Lower lobe of right lung (tissue), 2 donors: ENCODE measurements around the gene CANX. TPM values are rescaled to one million over a fixed set of nuclear protein-coding genes. Genes with fewer than 3 reads are reported as not detected.
"Not testable (repeated sequence)": the region's sequence is repeated elsewhere in the genome, so short reads cannot be mapped to it uniquely, and the experiment has no call there.

Source experiments
- ATAC-seq, 2 donors: fragments of 200-7000 bp; cut with Tn5 transposase; one replicate each; pipeline ENCODE4 v1.9.1; 2020 to 2022; ENCODE audit warnings: mild to moderate bottlenecking in 2 of 2, moderate library complexity in 2 of 2
- DNase-seq: peaks from one replicate; pipeline ENCODE4 v3.0.0-alpha.2; 2020
- H3K27ac ChIP-seq: fragments of 200-600 bp; one replicate; pipeline ENCODE4 v1.8.0; 2022
- H3K27me3 ChIP-seq: fragments of 200-600 bp; one replicate; pipeline ENCODE4 v1.8.0; 2022; ENCODE audit warnings: low read depth
- H3K36me3 ChIP-seq: fragments of 200-600 bp; one replicate; pipeline ENCODE4 v1.8.0; 2022; ENCODE audit warnings: mild to moderate bottlenecking
- H3K4me1 ChIP-seq: fragments of 200-600 bp; one replicate; pipeline ENCODE4 v1.8.0; 2022
- H3K4me3 ChIP-seq: fragments of 200-600 bp; one replicate; pipeline ENCODE4 v1.8.0; 2022; ENCODE audit warnings: mild to moderate bottlenecking
- H3K9me3 ChIP-seq: fragments of 200-600 bp; one replicate; pipeline ENCODE4 v1.8.0; 2022
- intact Hi-C: fragments of 100-400 bp; cut with DNase I; formaldehyde crosslinking; loops from one replicate; pipeline ENCODE4 v1.11.0; 2022
- total RNA-seq: library from RNA; stranded (reverse); fragmentation: NEBNext Ultra II Directional; extraction: Animal tissue kit (Norgen Biotek cat#: 25700); gene quantifications from one replicate; pipeline ENCODE4 v1.2.1, GENCODE V29; 2021
- TF ChIP-seq, protein P1 (sequence below): fragments of 200-600 bp; IDR thresholded peaks from one replicate; pipeline ENCODE4 v1.8.0; 2022; ENCODE audit warnings: antibody characterized with exemption, mild to moderate bottlenecking
- donor health status: DM: no; HTN: yes; CAD: no; lungs with severe emphysema.

CANX gene
- total RNA-seq, 1 donor from 2014 or later, result 603 TPM

DNA sequence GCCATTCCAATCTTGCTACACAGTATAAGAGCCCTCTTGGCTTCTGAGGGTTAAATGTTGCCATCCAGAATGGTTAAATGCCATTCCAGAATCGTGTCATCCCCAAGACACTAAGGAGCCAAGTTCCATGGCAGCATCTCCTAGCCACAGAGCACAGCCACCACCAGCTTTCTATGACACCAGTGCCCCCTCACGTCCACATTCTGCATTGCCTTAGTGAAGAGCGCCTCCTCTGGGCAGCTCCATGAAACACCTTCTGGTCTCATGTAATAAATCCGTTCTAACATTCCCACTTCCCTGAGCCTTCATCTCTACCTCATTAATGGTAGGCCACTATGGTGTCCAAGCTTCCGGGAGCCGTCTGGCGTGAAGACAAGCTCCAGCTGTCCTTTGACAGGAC, 30.4 kb upstream of the CANX start:
- H3K4me3 ChIP-seq, result no peak overlapping the region
- peaks cover 24% of the 10 kb centered on the region for H3K36me3 ChIP-seq
- H3K27me3 ChIP-seq, result no peaks in the 10 kb centered on the region
- no peaks in the 10 kb centered on the region for H3K9me3 ChIP-seq
- H3K4me1 ChIP-seq, result no peaks in the 10 kb centered on the region
- DNase-seq, result no peak
- H3K27ac ChIP-seq, result no peak overlapping the region
- peak; percentile 72 to 83 for ATAC-seq
- intact Hi-C loops, result no loop called here
- TF ChIP-seq, protein P1, sequence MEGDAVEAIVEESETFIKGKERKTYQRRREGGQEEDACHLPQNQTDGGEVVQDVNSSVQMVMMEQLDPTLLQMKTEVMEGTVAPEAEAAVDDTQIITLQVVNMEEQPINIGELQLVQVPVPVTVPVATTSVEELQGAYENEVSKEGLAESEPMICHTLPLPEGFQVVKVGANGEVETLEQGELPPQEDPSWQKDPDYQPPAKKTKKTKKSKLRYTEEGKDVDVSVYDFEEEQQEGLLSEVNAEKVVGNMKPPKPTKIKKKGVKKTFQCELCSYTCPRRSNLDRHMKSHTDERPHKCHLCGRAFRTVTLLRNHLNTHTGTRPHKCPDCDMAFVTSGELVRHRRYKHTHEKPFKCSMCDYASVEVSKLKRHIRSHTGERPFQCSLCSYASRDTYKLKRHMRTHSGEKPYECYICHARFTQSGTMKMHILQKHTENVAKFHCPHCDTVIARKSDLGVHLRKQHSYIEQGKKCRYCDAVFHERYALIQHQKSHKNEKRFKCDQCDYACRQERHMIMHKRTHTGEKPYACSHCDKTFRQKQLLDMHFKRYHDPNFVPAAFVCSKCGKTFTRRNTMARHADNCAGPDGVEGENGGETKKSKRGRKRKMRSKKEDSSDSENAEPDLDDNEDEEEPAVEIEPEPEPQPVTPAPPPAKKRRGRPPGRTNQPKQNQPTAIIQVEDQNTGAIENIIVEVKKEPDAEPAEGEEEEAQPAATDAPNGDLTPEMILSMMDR, result peak; percentile 60

DNA sequence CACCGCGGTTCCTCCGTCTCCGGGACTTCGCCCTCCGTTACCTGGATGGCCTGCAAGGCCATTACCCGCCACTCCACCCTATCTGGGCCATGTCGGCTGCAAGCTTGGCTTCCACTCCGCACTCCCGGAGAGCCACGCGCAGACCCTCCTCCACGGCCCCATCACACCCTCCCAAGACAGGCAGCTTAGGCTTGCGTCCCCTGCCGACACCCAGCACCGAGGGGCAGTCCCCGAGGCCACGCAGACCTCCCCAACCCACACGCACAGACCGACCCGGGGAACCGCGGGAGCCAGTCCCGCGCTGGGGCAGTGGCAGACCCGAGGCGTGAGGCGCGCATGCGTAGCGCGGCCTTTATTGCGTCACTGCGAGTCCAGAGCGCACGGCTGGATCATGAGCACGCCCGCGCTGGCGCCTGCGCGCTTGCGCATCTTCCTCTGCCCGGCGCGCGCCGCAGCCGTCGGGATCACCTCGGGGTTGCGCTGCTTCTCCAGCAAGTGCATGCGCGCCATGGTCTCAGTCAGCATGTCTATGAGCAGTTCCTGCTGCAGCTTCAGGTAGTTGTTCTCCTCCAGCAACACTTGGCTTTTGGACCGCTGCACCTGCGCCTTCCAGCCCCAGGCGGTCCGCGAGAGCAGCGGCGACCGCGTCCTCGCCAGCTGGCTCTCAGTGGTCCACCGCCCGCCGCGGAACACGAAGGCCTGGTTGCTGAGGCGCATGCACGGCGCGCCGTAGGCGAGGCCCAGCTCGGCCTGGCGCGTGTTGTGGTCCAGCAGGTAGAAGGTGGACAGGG, 20.3 kb upstream of the CANX start:
- intact Hi-C loops, result no loop called here
- TF ChIP-seq, protein P1, result no peak
- Histone ChIP-seq H3K4me1 (peaks cover 20% of the 10 kb centered on the region), H3K9me3 (no peaks in the 10 kb centered on the region), H3K27me3 (no peaks in the 10 kb centered on the region), H3K36me3 (no peaks in the 10 kb centered on the region), H3K4me3 (peak overlapping the region; percentile 82), H3K27ac (peak overlapping the region; percentile 91)
- peak; percentile 97 to 99 for ATAC-seq
- peak; percentile 98 for DNase-seq

DNA sequence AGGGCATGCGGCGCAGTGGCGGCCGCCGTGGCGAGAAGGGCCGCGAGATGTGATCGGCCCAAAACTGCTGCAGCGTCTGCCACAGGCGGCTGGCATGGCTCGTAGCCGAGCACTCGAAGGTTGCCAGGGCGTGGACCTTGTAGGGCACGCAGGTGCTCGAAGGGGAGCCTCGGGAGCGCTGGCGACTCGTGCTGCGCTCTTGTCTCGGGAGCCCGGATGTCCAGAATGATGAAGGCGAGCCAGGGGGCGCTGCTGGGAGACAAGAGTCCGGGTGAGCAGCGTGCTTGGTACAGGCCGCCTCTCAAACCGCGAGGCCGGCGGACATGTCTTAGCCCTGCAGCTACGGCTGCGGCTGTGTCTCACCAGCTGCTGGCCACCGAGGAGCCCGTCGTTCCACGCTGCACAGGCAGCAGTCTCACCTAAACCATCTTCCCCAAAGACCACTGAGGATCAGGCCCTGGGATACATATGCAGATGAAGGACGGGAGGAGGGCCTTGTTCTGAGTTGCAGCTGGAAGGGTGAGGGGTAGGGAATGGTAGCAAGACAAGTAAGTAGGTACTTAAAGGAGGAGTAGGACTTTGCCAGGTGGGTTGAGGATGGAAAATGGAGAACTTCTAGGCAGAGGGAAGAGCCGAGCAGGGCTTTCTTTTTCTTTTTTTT, 19.6 kb upstream of the CANX start:
- peak; percentile 89 for DNase-seq
- no peaks in the 10 kb centered on the region for H3K27me3 ChIP-seq
- H3K9me3 ChIP-seq, result no peaks in the 10 kb centered on the region
- ATAC-seq, result peak; percentile 78 to 80
- peak overlapping the region; percentile 91 for H3K27ac ChIP-seq
- intact Hi-C loops, result no loop called here
- no peaks in the 10 kb centered on the region for H3K36me3 ChIP-seq
- peak overlapping the region; percentile 82 for H3K4me3 ChIP-seq
- peaks cover 20% of the 10 kb centered on the region for H3K4me1 ChIP-seq
- TF ChIP-seq, protein P1, result peak; percentile 48

DNA sequence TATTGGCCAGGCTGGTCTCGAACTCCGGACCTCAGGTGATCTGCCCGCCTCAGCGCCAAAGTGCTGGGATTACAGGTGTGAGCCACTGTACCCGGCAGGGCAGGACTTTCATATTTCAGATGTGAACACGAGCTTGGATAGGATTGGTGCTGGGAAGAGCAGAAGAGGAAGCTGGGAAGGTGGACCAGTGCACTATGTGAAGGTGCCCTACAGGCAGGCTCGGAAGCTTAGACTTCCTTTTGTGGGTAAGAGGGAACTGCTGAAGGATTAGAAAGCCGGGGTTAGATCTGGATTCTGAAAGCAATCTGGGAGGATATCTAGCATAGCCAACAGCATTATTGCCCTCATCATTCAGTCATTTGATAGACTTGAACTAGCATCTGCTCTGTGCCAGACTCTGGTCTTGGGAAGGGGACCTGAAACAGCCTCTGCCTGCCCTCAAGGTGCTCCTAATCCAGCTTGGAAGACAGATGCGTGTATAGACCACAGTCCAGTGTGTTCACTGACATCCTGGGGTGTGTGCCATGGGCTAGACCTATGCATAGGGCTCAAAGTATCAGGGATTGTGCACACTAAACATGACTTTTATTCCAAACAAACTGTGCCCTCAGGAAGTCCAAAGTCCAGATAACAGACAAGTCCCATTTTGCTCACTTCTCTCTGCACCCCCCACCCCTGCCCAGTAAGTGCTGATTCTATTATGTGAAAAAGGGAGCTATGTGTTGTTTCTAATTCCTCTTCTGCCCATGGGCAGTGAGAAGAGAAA, 18.6 kb upstream of the CANX start:
- ATAC-seq (no peak), DNase-seq (no peak)
- intact Hi-C loops, result no loop called here
- Histone ChIP-seq H3K27ac (no peak overlapping the region), H3K4me1 (peaks cover 20% of the 10 kb centered on the region), H3K4me3 (no peak overlapping the region), H3K9me3 (no peaks in the 10 kb centered on the region), H3K27me3 (no peaks in the 10 kb centered on the region), H3K36me3 (no peaks in the 10 kb centered on the region)
- TF ChIP-seq, protein P1, result no peak

DNA sequence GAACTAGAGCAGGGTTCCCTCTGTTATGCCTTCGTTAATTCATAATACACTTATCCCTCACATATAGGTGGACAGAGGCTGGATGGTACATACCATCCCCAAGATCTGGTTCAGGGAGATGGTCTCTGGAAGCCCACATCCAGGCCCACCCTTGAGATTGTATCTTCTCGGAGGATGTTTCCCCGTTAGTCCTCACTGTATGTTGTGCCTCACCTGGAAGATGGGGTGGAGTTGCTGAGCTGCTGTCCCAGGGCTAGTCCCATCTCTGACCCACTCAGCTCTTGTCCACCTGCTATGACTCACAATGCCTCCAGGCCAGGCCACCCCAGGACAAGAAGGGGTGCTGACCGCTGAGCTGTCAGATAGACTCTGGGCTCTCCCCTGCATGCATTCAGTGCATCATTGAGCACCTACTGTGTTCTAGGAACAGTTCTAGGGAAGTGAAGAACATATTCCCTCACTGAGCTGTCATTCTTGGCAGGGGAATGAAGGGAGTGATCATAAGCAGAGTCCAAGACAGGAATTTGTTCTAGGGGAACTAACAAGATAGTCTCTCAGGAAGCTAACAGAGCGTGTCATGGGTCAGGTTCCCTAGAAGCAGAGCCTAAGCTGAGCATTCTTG, 17.9 kb upstream of the CANX start, which contains the start of gene CBY3:
Gene CBY3, minus strand, starts transcription at position 255 of the 622 bp plus-strand sequence. Its CDS starts 116 bp downstream, at position 139.
- Histone ChIP-seq H3K4me3 (no peak within 1 kb of the TSS), H3K4me1 (peaks cover 20% of the 10 kb centered on the region), H3K27me3 (no peaks in the 10 kb centered on the region), H3K36me3 (no peaks in the 10 kb centered on the region), H3K9me3 (no peaks in the 10 kb centered on the region), H3K27ac (no peak within 1 kb of the TSS)
- ATAC-seq (no peak), DNase-seq (no peak)
- TF ChIP-seq, protein P1, result no peak
- intact Hi-C loops, result no loop called here

DNA sequence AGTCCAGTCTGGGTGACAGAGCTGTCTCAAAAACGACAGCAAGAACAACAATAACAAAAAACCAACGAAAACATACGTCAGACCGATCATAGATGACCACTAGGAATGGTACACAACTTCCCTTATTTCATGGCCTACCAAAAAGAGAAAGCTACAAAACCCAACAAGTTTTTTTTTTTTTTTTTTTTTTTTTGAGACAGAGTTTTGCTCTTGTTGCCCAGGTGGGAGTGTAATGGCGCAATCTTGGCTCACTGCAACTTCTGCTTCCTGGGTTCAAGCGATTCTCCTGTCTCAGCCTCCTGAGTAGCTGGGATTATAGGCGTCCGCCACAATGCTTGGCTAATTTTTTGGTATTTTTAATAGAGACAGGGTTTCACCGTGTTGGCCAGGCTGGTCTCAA, 9.6 kb upstream of the CANX start:
- DNase-seq, H3K36me3 ChIP-seq, intact Hi-C loops, ATAC-seq, H3K9me3 ChIP-seq, H3K4me3 ChIP-seq, H3K27ac ChIP-seq, H3K27me3 ChIP-seq, H3K4me1 ChIP-seq: not testable (repeated sequence)
